Measurements from ENCODE around the gene BAIAP2L1.
A peak's percentile ranks its signal among the peaks of the same experiment; 100 is the strongest.

The BAIAP2L1 gene

GRCh38 chr7:98294798-98295382 lies 106.0 kb downstream of the BAIAP2L1 start:
- DNase-seq (ENCODE audit: low spot score), result peak; percentile 68

- no peak for DNase-seq (ENCODE audit: low spot score)
Measured at GRCh38 chr7:98294326-98294725, 106.6 kb downstream of the BAIAP2L1 start.

GRCh38 chr7:98293746-98294145 lies 107.1 kb downstream of the BAIAP2L1 start:
- no peak for DNase-seq (ENCODE audit: low spot score)

- no peak for DNase-seq (ENCODE audit: low spot score)
Measured at GRCh38 chr7:98293265-98293664, 107.6 kb downstream of the BAIAP2L1 start.

DNA sequence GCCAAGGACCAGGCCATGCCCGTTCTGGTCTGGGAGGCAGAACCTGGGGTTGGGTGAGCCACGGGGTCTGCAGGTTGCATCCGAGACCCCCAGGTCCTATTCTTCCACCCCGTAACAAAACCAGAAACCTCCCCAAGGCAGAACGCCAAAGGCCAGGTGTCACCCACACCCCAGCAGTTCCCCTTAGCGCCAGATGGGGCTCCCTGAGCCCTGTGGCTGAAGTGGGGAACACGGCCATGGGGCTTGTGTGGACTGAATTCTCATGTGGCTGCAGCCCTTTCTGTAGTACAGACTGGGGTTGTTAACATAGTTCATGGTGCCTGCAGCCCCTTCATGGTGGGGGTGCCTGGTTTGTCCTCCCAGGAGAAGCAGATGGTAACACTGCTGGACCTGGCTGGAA lies 109.2 kb downstream of the BAIAP2L1 start:
- DNase-seq (ENCODE audit: low spot score), result no peak

- DNase-seq (ENCODE audit: low spot score), result no peak
Measured at GRCh38 chr7:98289333-98289875, 111.5 kb downstream of the BAIAP2L1 start.

DNA sequence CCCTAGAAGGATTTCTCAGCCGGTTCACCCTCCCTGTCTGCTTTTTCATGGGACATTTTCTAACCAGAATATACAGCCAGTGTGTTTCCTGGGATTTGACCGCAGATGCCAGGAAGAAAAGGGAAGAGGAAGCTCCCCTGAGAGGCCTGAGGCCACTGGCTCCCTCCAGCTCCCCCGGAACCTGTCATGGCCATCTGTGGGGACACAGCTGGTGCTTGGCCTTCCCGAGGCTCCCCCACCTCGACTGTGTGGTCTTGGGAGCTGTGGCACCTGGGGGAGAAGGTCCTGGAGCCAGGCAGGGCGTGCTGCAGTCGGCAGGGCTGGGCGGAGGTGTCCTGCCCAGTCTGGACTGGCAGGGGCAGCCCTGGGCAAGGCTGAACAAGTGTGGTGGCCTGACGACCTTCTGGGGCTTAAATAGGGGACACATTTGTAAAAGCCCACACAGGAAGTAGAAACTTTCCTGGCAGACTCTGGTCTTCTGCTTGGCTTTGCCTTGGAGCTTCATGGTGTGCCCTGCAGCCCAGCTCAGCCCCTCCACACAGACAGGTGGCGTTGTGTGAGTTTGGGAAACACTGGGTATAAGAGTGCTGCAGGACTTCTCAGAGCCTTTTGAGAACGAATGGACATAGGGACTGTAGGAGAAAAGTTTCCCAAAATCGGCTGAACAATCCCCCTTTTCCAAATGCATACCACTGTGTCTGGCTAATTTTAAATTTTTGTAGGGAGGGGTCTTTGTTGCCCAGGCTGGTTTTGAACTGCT lies 112.6 kb downstream of the BAIAP2L1 start:
- DNase-seq (ENCODE audit: low spot score), result no peak

- no peak for DNase-seq (ENCODE audit: low spot score)
Measured at GRCh38 chr7:98287486-98287959, 113.4 kb downstream of the BAIAP2L1 start.

GRCh38 chr7:98286701-98287485 lies 114.0 kb downstream of the BAIAP2L1 start:
- no peak for DNase-seq (ENCODE audit: low spot score)

GRCh38 chr7:98286093-98286539 lies 114.8 kb downstream of the BAIAP2L1 start:
- DNase-seq (ENCODE audit: low spot score), result peak; percentile 63

GRCh38 chr7:98285157-98286092 lies 115.5 kb downstream of the BAIAP2L1 start:
- no peak for DNase-seq (ENCODE audit: low spot score)

- peak; percentile 82 for DNase-seq (ENCODE audit: low spot score)
Measured at GRCh38 chr7:98284335-98285036, 116.4 kb downstream of the BAIAP2L1 start.

DNA sequence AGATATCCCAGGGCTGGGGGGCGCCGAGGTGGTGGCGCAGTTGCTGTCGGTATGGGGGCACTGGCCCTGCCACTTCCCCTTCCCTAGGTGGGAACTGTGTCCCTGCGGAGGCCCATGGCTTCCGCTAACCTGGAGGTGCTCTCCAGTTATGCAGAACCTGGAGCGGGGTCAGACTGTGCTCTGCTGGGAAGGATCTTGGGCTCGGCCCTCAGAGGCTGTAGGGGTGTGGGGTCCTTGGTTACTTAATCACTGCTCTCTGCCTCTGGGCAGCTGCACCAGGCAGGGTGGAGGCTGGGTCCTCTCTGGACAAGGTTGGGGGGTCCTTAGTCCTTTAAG lies 117.0 kb downstream of the BAIAP2L1 start:
- DNase-seq (ENCODE audit: low spot score), result no peak

GRCh38 chr7:98283127-98283886 lies 117.6 kb downstream of the BAIAP2L1 start:
- DNase-seq (ENCODE audit: low spot score), result no peak

GRCh38 chr7:98282703-98283102 lies 118.2 kb downstream of the BAIAP2L1 start:
- no peak for DNase-seq (ENCODE audit: low spot score)

DNA sequence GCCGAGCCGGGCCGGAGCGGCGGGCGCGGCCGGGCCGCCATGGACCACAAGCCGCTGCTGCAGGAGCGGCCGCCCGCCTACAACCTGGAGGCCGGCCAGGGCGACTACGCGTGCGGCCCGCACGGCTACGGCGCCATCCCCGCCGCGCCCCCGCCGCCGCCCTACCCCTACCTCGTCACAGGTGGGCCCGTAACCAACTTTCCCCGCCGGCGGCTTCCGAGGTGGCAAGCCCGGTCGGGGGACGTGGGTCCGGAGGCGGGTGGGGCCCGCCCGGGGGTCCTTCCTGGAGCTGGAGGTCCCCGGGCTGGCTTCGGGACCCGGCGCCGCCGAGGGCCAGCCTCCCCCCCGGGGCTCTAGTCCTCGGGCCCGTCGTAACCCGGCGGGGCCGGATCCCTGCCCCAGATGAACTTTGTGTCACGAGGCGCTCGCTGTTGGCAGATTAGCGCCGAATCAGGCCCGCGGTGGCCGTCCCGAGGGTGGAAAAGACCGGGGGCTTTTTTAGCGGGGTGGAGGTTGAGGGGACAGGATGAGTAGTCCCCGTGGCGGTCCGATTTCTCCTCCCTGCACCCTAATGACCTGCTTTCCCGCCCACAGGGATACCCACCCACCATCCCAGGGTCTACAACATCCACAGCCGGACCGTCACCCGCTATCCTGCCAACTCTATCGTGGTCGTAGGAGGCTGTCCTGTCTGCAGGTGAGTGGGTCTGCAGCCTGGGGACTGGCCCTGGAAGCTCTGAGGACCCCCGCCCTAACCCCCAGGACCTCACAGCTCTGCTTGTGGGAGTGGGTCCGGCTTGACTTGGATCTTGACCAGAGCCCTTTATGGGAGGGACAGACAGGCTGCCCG lies 118.9 kb downstream of the BAIAP2L1 start:
- no peak for DNase-seq (ENCODE audit: low spot score)

DNA sequence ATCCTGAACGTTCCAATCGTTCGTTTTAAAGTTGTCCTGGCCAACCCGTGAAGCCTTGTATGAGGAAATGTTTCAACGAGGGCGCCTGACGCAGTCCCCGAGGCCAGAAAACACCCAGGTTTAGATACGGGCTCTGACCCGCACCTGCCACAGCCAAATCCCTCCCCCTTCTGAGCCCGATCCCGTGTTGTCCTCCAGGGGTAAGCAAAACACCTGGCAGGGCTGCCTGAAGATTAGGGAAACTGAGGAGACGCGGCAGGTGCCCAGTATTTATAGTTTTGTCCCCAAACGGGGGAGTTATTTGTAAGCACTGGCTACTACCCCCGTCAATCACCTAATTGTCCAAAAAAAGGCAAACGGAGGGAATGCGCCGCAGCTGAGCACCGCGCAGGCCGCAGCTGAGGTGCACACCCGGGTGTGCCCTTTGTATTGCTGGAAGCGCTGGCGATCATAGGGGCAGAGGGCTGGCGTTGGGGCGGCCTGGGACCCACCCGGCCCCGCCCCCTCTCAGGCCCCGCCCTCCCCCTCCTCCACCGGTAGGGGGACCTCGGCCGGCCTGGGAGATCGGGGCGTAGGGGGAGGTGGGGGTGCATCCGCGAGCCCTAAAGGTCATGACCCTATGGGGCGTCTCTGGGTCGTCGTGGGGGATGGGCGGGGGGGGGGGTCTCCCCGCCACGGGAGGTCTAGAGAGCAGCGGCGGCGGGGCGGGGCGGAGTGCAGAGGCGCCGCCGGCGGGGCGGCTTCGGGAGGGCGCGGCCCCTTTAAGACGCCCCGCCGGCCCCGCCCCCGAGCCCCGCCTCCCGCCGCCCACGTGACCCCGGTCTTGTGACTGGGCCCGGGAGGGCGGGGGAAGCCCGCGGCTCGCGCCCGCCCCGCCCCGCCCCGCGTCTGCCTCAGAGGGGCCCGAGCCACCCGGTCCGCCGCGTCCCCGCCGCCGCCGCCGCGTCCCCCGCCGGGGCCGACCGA lies 119.8 kb downstream of the BAIAP2L1 start, which contains the start of gene BRI3:
TSS of gene BRI3 (plus strand) at position 896 of the 966 bp plus-strand sequence. CDS start 110 bp downstream, outside the sequence.
- DNase-seq (ENCODE audit: low spot score), result peak; percentile 91

DNA sequence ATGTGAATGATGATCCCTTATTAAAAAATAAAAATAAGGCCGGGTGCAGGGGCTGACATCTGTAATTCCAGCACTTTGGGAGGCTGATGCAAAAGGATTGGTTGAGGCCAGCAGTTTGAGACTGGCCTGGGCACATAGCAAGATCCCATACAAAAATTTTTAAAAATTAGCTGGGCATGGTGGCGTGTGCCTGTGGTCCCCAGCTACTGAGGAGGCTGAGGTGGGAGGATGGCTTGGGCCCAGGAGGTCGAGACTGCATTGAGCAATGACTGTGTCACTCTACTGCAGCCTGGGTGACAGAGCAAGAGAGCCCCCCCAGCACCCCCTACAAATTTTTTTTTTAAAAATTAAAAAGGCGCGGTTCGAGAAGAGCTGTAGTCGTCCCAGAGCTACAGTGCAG lies 120.6 kb downstream of the BAIAP2L1 start:
- no peak for DNase-seq (ENCODE audit: low spot score)

Data from COLO829 (cell line).